Measurements from ENCODE around the gene MFAP2. TPM values are rescaled to one million over a fixed set of nuclear protein-coding genes. Genes with fewer than 3 reads are reported as not detected.

The MFAP2 gene
- total RNA-seq, 1 donor from 2014 or later: 170 TPM

- H3K9me3 Mint-ChIP-seq (ENCODE audit: low read depth): no peaks in the 10 kb centered on the region
- no peak overlapping the region for H3K4me3 Mint-ChIP-seq (ENCODE audit: low read depth)
- H3K27ac Mint-ChIP-seq: no peak overlapping the region
- DNase-seq (ENCODE audit: low spot score, unreplicated experiment): no peak
- no peaks in the 10 kb centered on the region for H3K36me3 Mint-ChIP-seq (ENCODE audit: insufficient read depth)
- no peaks in the 10 kb centered on the region for H3K27me3 Mint-ChIP-seq
- no peak for TF ChIP-seq CTCF (IDR thresholded peaks at IDR 0.05; ENCODE audit: unreplicated experiment)
- H3K4me1 Mint-ChIP-seq (ENCODE audit: low read depth): peaks cover 20% of the 10 kb centered on the region
These were observed 55.4 kb downstream of the MFAP2 start for GRCh38 chr1:16924919-16925477.

Other genes starting within 250 kb of the MFAP2 start
- 3,923 and 3,957 TPM in 2 replicates for gene RNU1-4, start 240.1 kb downstream of the MFAP2 start, total RNA-seq
- 3,923 and 3,957 TPM in 2 replicates for gene RNU1-2, start 84.6 kb downstream of the MFAP2 start, total RNA-seq
- gene CROCC, start 58.7 kb downstream of the MFAP2 start, total RNA-seq: 51.5 TPM in 2 replicates
- 65.8 and 69.2 TPM in 2 replicates for gene ATP13A2, start 31.3 kb upstream of the MFAP2 start, total RNA-seq
- gene SDHB, start 73.4 kb upstream of the MFAP2 start, total RNA-seq: 46.3 and 51.6 TPM in 2 replicates
- 0.50 and 0.87 TPM in 2 replicates for gene PADI2, start 138.8 kb upstream of the MFAP2 start, total RNA-seq
- not detected in 2 replicates for gene PADI1, start 224.5 kb upstream of the MFAP2 start, total RNA-seq

Data from progenitor cell of endocrine pancreas (in vitro differentiated cells).